HepG2 (cell line): ENCODE results near the gene MX2. TPM values are rescaled to one million over a fixed set of nuclear protein-coding genes. Genes with fewer than 3 reads are reported as not detected.
A peak's percentile ranks its signal among the peaks of the same experiment; 100 is the strongest.

ENCODE experiments used
- ATF7-NPFF ChIP-seq: sonication (generic); formaldehyde crosslinking; IDR thresholded peaks from 2 replicates; pipeline ENCODE4 v1.8.1; 2023; ENCODE audit warnings: mild to moderate bottlenecking, low read depth, missing genetic modification reagents, moderate library complexity
- EZH2 ChIP-seq: conservative IDR thresholded peaks from 2 replicates; pipeline ENCODE4 v1.6.1; 2012; ENCODE audit warnings: mild to moderate bottlenecking, low read depth, low read length, moderate library complexity
- GABPA ChIP-seq, 2 experiments: IDR thresholded peaks; 2 replicates each; pipeline ENCODE4 v1.6.1; 2011 to 2016; ENCODE audit warnings: low read depth in 2 of 2, low read length in 1 of 2, missing biosample characterization in 1 of 2, missing genetic modification characterization in 1 of 2
- IRX3 ChIP-seq: sonication (generic); formaldehyde crosslinking; IDR thresholded peaks from 2 replicates; pipeline ENCODE4 v1.8.1; 2023; ENCODE audit warnings: mild to moderate bottlenecking, low read depth, missing genetic modification reagents, borderline replicate concordance
- KMT2B ChIP-seq: IDR thresholded peaks from 2 replicates; pipeline ENCODE4 v1.6.1; 2016; ENCODE audit warnings: missing genetic modification reagents, missing compliant biosample characterization
- MAFG ChIP-seq: sonication (generic); formaldehyde crosslinking; IDR thresholded peaks from 2 replicates; pipeline ENCODE4 v1.5.1; 2020; ENCODE audit warnings: mild to moderate bottlenecking, missing genetic modification reagents
- PCBP2 ChIP-seq: fragments of 200-400 bp; formaldehyde crosslinking; optimal IDR thresholded peaks from 2 replicates; pipeline ENCODE3; 2018; ENCODE audit warnings: low read length, low read depth; ENCODE audit not compliant: poor library complexity, severe bottlenecking
- PRDM15 ChIP-seq: sonication (generic); formaldehyde crosslinking; IDR thresholded peaks from 2 replicates; pipeline ENCODE4 v1.4.0; 2020; ENCODE audit warnings: missing genetic modification reagents
- PRPF4 ChIP-seq: fragments of 200-400 bp; formaldehyde crosslinking; IDR thresholded peaks from 2 replicates; pipeline ENCODE4 v1.6.1; 2016; ENCODE audit warnings: low read length, low read depth; ENCODE audit not compliant: poor library complexity, severe bottlenecking
- RBM22 ChIP-seq: fragments of 200-400 bp; formaldehyde crosslinking; optimal IDR thresholded peaks from 2 replicates; pipeline ENCODE3; 2017; ENCODE audit warnings: mild to moderate bottlenecking, low read length, moderate library complexity
- REST ChIP-seq, 2 experiments: IDR thresholded peaks; 2 replicates each; pipeline ENCODE4 v1.6.1; 2011 to 2012; ENCODE audit warnings: low read length in 2 of 2, borderline replicate concordance in 1 of 2, low read depth in 1 of 2, mild to moderate bottlenecking in 1 of 2, moderate library complexity in 1 of 2
- TBX2 ChIP-seq: sonication (generic); formaldehyde crosslinking; IDR thresholded peaks from 2 replicates; pipeline ENCODE4 v1.5.0; 2020; ENCODE audit warnings: missing genetic modification reagents, mild to moderate bottlenecking, borderline replicate concordance
- TMF1 ChIP-seq: sonication (generic); formaldehyde crosslinking; IDR thresholded peaks from 2 replicates; pipeline ENCODE4 v1.8.1; 2022; ENCODE audit warnings: low read depth, missing genetic modification reagents
- ZKSCAN5 ChIP-seq: sonication (generic); formaldehyde crosslinking; IDR thresholded peaks from 2 replicates; pipeline ENCODE4 v1.5.1; 2020; ENCODE audit warnings: mild to moderate bottlenecking, missing genetic modification reagents
- ZNF296 ChIP-seq: sonication (generic); formaldehyde crosslinking; conservative IDR thresholded peaks from 2 replicates; pipeline ENCODE4 v1.5.0; 2020; ENCODE audit warnings: mild to moderate bottlenecking, missing genetic modification reagents
- ZNF335 ChIP-seq: sonication (generic); formaldehyde crosslinking; IDR thresholded peaks from 2 replicates; pipeline ENCODE4 v1.4.0; 2020; ENCODE audit warnings: missing genetic modification reagents
- ZNF460 ChIP-seq: sonication (generic); formaldehyde crosslinking; IDR thresholded peaks from 2 replicates; pipeline ENCODE4 v1.5.1; 2020; ENCODE audit warnings: missing genetic modification reagents, mild to moderate bottlenecking, borderline replicate concordance
- ZNF770 ChIP-seq: sonication (generic); formaldehyde crosslinking; IDR thresholded peaks from 2 replicates; pipeline ENCODE4 v1.5.0; 2020; ENCODE audit warnings: mild to moderate bottlenecking, missing genetic modification reagents
- ZNF891 ChIP-seq: sonication (generic); formaldehyde crosslinking; IDR thresholded peaks from 2 replicates; pipeline ENCODE4 v1.5.0; 2020; ENCODE audit warnings: mild to moderate bottlenecking, missing genetic modification reagents
- polyA plus RNA-seq, 8 experiments: library from polyadenylated mRNA; depleted of rRNA in 3 of 8; stranded (reverse) in 7 of 8; unstranded in 1 of 8; fragments of >200 nt; fragmentation: Illumina TruSeq in 4 of 8; extraction: Trizol in 4 of 8; gene quantifications; 2 replicates each; pipeline versions ENCODE4 v1.2.1 to v1.2.3, GENCODE V29; 2011 to 2016; ENCODE audit warnings: low read depth in 4 of 8, missing spikeins in 1 of 8, mixed read lengths in 1 of 8; ENCODE audit not compliant: insufficient read depth in 1 of 8
- total RNA-seq, 5 experiments: library from RNA; depleted of rRNA; stranded (reverse); fragments of >200 nt; fragmentation: Illumina TruSeq; extraction: Trizol; gene quantifications; 2 replicates each; pipeline ENCODE4 v1.2.3, GENCODE V29; 2016; ENCODE audit warnings: low read depth in 1 of 5

Gene MX2
- total and polyA plus RNA-seq, 2 of the 13 experiments (the other 11 are each of a cell fraction or from before 2014, with no cell fraction given): 24.0 to 35.7 TPM

GRCh38 chr21:41322496-41323382 lies 39.1 kb upstream of the MX2 start (continued):
- TF ChIP-seq ZNF460: no peak; the same call in 1 of the 2 replicates
- no peak for TF ChIP-seq PRDM15 (CRISPR knock-in tag)
- no peak for TF ChIP-seq EZH2
- TF ChIP-seq ZNF296 (CRISPR knock-in tag): no peak
- no peak for TF ChIP-seq ZKSCAN5 (CRISPR knock-in tag)
- no peak for TF ChIP-seq ZNF335
- no peak for TF ChIP-seq GABPA (IDR thresholded peaks at IDR 0.05; ENCODE audit: low read depth, low read length)
- TF ChIP-seq GABPA (CRISPR knock-in tag; IDR thresholded peaks at IDR 0.05; ENCODE audit: low read depth): no peak
- TF ChIP-seq MAFG (CRISPR knock-in tag): no peak
- TF ChIP-seq ATF7-NPFF (CRISPR knock-in tag): peak; percentile 53; the same call in 1 of the 2 replicates
- TF ChIP-seq TBX2 (CRISPR knock-in tag): peak; percentile 97
- no peak for TF ChIP-seq PCBP2
- TF ChIP-seq REST (IDR thresholded peaks at IDR 0.05; ENCODE audit: borderline replicate concordance in 1 of 2, low read depth in 1 of 2, low read length in 2 of 2): peak in 1 of 2 experiments; percentile 32; a peak in 1 of 4 replicates
- no peak for TF ChIP-seq ZNF891 (CRISPR knock-in tag)
- TF ChIP-seq ZNF770: no peak
- no peak for TF ChIP-seq PRPF4
- TF ChIP-seq IRX3 (CRISPR knock-in tag): no peak; the same call in 1 of the 2 replicates
- no peak; the same call in none of the 2 replicates for TF ChIP-seq KMT2B (CRISPR knock-in tag)
- TF ChIP-seq RBM22: no peak
- TF ChIP-seq TMF1 (CRISPR knock-in tag): no peak; the same call in 1 of the 2 replicates
